Cardiac fibroblast (primary cell): Measurements from ENCODE around the gene THRB.
"Not testable (repeated sequence)": the region's sequence is repeated elsewhere in the genome, so short reads cannot be mapped to it uniquely, and the experiment has no call there.

Experiments
- DNase-seq, 2 donors: peaks; one replicate each; pipeline versions ENCODE4 v3.0.0 to v3.0.0-alpha.2; 2010; ENCODE audit warnings: low read depth in 2 of 2
- H3K4me3 ChIP-seq, 2 donors: replicated peaks in 1 of 2; 1 replicate in 1 of 2; 2 replicates in 1 of 2; pipeline ENCODE4 v1.5.1; 2011; ENCODE audit warnings: low read depth in 2 of 2, low read length in 2 of 2, mild to moderate bottlenecking in 2 of 2, moderate library complexity in 1 of 2
- TF ChIP-seq, protein P1 (sequence below): IDR thresholded peaks from one replicate; pipeline ENCODE4 v1.5.1; 2011; ENCODE audit warnings: low read depth, mild to moderate bottlenecking, low read length, inconsistent platforms

THRB gene

DNA sequence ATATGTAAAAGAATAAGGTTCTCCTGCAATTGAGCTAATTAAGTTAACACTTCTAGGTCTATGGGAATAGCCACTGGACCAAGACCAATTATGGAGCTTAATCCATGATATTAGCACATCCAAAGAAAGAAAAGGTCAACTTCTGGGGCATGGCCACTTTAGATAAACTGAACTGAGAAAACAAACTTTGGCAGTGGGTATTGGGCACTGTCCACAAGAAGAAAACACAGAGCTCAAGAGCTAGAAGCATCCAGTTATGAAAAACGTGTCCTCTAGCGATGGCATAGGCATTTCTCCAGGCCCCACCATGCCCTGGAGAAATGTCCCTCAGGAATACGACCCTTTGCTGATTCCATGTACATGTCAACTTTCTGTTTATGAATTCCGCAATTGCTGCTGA lies 87.8 kb downstream of the THRB start:
- no peak overlapping the region for H3K4me3 ChIP-seq
- TF ChIP-seq, protein P1, sequence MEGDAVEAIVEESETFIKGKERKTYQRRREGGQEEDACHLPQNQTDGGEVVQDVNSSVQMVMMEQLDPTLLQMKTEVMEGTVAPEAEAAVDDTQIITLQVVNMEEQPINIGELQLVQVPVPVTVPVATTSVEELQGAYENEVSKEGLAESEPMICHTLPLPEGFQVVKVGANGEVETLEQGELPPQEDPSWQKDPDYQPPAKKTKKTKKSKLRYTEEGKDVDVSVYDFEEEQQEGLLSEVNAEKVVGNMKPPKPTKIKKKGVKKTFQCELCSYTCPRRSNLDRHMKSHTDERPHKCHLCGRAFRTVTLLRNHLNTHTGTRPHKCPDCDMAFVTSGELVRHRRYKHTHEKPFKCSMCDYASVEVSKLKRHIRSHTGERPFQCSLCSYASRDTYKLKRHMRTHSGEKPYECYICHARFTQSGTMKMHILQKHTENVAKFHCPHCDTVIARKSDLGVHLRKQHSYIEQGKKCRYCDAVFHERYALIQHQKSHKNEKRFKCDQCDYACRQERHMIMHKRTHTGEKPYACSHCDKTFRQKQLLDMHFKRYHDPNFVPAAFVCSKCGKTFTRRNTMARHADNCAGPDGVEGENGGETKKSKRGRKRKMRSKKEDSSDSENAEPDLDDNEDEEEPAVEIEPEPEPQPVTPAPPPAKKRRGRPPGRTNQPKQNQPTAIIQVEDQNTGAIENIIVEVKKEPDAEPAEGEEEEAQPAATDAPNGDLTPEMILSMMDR = no peak

DNA sequence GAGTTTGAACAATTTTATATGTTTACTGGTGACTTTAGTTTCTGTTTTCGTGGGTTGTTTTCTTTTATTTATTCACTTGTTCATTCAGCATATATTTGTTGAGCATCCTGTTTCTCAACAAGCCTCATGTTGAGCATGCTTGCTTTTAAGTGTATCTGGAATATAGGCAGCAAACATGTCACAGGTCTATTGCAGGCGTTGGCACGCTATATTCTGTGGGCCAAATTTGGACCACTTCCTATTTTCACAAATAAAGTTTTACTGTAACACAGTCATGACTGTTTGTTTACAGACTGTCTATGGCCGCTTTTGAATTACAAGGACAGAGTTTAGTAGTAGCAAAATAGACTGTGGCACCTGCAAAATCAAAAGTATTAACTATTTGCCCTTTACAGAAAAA lies 89.6 kb downstream of the THRB start:
- no peak overlapping the region for H3K4me3 ChIP-seq
- TF ChIP-seq, protein P1 = no peak
- no peak for DNase-seq

More for the DNA sequence above, 87.8 kb downstream of the THRB start:
- DNase-seq = no peak

DNA sequence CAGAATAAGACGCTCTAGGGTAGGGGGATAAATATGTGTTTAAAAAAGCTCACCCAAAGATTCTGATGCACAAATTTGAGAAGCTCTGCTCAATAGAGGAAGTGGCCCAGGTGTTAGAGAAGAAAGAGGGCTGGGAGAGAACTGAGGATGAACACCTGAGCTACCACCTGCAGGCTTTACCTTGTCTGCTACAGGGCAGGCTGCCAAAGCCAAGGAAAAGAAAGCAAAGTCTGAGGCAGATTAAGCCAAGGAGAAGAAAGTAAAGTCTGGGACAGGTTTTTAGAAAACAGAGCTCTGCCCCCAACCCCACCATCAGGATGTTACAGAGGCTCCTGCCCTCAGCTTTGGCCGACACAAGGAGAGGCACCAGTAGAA lies 92.9 kb downstream of the THRB start:
- TF ChIP-seq, protein P1 = no peak
- no peak for DNase-seq
- no peak overlapping the region for H3K4me3 ChIP-seq

DNA sequence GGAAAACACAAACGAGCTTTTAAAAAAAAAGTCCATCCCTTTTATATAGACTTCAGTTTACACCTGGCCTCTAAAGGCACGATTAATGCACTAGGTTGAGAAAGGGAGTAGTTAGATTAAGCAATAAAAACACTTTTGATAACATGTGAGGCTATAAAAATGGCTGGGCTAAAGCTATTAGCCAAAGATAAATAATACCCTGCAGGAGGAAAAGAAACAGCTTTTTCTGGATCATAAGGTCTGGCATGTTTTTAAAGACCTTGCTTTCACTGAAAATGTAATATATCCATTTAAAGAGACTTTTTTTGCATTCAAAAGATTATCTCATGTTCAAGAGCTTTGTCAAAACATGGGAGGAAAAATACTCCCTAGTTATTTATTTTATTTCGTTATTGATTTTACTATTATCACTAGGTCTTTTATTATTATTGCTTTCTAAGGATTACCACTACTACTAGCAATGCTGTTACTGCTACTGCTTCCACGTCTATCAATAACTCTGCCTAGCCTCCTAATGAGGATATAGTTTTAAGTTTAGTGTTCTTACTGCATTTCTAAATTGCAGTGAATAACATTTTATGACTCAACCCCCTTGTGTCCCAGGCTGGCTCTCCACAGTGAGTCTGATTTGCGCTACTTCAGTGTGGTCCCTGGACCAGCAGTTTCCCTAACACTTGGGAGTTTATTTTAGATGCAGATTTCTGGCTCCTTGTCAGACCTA lies 93.4 kb downstream of the THRB start:
- H3K4me3 ChIP-seq = no peak overlapping the region
- peak; percentile 12 to 34 for DNase-seq
- TF ChIP-seq, protein P1 = no peak

DNA sequence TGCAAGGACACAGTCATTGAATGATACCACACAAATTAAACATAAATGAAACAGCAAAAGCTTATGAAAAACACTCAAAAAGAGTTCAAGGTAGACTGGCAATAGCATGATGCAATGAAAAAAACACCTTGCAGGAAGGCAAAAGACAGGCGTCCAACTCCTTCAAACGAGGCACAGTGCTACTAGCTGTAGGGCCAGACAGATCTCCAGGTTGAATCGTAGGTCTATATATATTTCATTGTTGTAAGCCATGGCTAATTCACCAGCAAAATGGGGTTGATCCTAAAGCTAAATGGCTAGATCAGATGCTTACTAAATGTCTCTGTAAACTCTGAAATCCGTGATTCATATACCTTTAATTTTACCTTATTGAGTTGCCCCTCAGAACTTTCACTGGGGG lies 94.2 kb downstream of the THRB start:
- TF ChIP-seq, protein P1 = no peak
- H3K4me3 ChIP-seq = no peak overlapping the region
- no peak for DNase-seq

DNA sequence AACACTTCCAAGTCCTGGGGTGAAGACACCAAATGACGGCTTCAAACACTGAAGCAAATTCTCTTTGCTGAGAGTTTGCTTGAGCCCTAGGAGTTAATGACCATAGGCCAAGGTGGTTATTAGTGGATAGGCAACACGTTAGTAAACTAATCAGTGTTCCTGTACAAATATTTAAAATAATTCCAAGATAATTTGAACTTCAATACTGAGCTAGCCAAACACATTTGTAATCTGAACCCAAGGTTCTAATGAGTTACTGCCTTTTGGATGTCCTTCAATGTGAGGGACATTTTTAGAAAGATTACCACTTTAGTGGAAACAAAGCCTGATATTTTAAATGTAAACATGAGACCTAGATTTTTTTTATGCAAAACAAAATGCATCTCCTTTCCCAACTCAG lies 94.6 kb downstream of the THRB start:
- no peak overlapping the region for H3K4me3 ChIP-seq
- TF ChIP-seq, protein P1 = no peak
- DNase-seq = no peak

DNA sequence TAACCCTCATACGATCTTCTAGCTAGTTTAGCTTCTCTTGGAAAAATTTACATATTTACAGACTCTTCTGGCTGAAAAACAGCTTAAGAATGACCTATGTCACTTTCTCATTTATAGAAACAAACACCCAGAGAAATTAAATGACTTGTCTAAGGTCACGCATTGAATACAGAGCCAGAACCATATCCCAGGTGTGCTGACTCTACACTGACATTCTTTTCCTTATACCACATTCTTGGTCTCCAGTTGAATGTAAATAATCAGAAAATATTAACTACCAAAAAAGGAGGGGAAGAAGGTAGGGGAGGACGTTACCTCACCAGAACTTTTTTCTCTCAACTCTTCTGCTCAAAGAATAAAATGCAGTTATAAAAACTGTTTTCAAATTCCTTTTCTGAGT lies 95.0 kb downstream of the THRB start:
- no peak overlapping the region for H3K4me3 ChIP-seq
- TF ChIP-seq, protein P1 = no peak
- DNase-seq = no peak

DNA sequence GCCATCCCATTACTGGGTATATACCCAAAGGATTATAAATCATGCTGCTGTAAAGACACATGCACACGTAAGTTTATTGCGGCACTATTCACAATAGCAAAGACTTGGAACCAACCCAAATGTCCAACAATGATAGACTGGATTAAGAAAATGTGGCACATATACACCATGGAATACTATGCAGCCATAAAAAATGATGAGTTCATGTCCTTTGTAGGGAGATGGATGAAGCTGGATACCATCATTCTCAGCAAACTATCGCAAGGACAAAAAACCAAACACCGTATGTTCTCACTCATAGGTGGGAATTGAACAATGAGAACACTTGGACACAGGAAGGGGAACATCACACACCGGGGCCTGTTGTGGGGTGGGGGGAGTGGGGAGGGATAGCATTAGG lies 95.9 kb downstream of the THRB start:
- not testable (repeated sequence) for H3K4me3 ChIP-seq, DNase-seq
